Epithelial cell of esophagus (primary cell): Measurements from ENCODE around the gene OPRD1.
A peak's percentile ranks its signal among the peaks of the same experiment; 100 is the strongest.
"Not testable (repeated sequence)": the region's sequence is repeated elsewhere in the genome, so short reads cannot be mapped to it uniquely, and the experiment has no call there.

Source experiments
- DNase-seq: peaks from one replicate; pipeline ENCODE4 v3.0.0; 2010; ENCODE audit warnings: low read depth
- H3K4me3 ChIP-seq: 2 replicates; pipeline ENCODE4 v1.5.1; 2011; ENCODE audit warnings: mild to moderate bottlenecking, low read length, control low read depth
- CTCF ChIP-seq: IDR thresholded peaks from 2 replicates; pipeline ENCODE4 v1.5.1; 2011; ENCODE audit warnings: low read depth, mild to moderate bottlenecking, low read length, control low read depth, inconsistent platforms; ENCODE audit not compliant: insufficient read depth; ENCODE audit errors: missing control alignments

Gene OPRD1

DNA sequence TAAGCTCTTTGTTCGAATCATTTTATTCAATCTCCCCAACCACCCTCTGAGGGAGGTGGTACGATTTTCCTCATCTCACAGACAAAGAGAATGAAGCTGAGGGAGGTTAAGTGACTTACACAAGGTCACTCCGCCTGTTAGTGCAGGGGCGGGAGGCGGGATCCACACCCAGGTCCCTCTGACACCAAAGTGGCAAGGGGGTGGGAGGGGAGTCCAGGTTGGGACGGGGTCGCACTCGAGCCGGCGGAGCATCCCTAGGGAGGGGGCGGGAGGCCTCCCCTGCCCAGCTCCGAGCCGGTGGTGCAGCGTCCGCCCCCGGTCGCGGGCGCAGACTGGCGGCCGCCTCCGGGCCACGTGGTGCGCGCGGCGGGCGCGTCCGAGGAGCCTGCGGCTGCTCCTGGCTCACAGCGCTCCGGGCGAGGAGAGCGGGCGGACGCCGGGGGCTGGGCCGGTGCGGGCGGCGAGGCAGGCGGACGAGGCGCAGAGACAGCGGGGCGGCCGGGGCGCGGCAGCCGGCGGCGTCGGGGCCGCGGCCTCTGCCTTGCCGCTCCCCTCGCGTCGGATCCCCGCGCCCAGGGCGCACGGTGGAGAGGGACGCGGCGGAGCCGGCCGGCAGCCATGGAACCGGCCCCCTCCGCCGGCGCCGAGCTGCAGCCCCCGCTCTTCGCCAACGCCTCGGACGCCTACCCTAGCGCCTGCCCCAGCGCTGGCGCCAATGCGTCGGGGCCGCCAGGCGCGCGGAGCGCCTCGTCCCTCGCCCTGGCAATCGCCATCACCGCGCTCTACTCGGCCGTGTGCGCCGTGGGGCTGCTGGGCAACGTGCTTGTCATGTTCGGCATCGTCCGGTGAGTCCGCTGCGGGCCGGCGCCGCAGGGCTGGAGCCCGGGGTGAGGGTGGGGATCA is at the start of gene OPRD1:
Gene OPRD1, plus strand, starts transcription at position 405 of the 903 bp plus-strand sequence. Its CDS starts 214 bp downstream, at position 619.
- no peak for DNase-seq
- no peak within 1 kb of the TSS for H3K4me3 ChIP-seq
- no peak for TF ChIP-seq CTCF

DNA sequence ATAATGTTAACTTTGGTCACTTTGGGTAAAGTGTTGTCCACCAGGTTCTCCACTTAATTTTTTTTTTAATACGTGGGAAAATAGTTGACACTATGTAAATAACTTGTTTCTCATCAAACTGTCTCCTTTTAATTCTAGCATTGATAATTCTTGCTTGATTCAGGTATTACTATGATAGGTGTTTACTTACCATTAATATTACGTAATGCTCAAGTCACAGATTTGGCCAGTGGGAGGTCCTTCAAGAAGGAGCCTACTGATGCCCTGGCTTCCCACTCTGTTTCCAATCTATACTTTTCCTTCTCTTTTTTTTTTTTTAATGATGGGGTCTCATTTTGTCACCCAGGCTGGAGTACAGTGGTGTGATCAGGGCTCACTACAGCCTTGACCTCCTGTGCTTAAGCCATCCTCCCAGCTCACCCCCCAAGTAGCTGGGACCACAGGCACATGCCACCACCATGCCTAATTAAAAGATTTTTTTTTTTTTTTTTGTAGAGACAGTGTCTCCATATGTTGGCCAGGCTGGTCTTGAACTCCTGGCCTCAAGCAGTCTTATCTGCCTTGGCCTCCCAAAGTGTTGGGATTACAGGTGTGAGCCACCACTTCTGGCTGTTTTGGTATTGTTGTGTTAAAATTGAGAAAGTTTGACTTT is 45.3 kb upstream of the OPRD1 start:
- no peak overlapping the region for H3K4me3 ChIP-seq
- DNase-seq = no peak
- no peak for TF ChIP-seq CTCF

DNA sequence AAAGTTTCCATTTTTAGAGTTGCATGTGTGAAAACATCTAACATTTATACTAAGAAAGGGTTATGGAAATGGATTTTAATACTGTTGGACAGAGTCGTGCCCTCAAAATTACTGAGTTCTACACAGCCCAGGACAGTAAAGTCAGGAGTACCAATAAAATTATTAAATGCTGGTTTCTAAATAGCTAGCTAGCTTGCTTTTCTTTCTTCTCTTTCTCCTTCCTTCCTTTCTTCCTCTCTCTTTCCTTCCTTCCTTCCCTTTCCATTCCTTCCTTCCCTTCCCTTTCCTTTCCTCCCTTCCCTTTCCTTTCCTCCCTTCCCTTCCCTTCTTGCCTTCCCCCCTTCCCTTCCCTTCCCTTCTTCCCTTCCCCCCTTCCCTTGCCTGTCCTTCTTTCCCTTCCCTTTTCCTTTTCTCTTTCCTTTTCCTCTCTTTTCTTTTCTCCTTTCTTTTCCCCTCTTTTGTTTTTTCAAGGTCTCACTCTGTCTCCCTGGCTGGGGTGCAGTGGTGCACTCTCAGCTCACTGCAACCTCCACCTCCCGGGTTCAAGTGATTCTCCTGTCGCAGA is 41.3 kb upstream of the OPRD1 start:
- no peak for TF ChIP-seq CTCF
- no peak for DNase-seq
- H3K4me3 ChIP-seq = no peak overlapping the region

DNA sequence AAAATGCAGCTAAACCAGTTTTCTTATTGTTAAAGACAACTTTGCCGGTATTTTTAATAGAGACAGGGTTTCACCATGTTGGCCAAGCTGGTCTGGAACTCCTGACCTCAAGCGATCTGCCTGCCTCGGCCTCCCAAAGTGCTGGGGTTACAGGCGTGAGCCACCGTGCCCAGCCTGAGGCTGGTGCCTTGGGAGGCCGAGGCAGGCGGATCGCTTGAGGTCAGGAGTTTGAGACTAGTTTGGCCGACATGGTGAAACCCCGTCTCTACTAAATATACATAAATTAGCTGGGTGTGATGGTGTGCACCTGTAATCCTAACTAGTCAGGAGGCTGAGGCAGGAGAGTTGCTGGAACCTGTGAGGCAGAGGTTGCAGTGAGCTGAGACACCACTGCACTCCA is 40.0 kb upstream of the OPRD1 start:
- not testable (repeated sequence) for DNase-seq, H3K4me3 ChIP-seq

DNA sequence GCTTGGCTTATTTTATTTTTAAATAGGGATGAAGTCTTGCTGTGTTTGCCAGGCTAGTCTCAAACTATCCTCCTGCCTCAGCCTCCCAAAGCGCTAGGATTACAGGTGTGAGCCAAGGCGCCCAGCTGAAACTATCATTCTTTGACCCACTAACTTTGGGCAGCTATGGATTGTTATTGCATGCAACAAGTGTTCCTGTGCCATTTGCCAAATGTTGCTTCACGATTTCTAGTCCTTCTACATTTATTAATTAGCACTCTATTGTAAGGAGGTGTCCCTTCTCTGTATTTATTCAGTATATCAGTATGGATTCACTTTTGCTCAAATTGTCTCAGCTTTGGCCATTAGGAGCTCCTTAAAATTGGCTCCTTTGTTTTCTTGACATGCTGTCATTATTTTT is 38.9 kb upstream of the OPRD1 start:
- no peak for TF ChIP-seq CTCF
- H3K4me3 ChIP-seq = no peak overlapping the region
- DNase-seq = no peak

GRCh38 chr1:28775121-28775942 is 36.6 kb upstream of the OPRD1 start:
- DNase-seq = peak; percentile 65
- TF ChIP-seq CTCF = no peak

GRCh38 chr1:28776341-28776740 is 35.6 kb upstream of the OPRD1 start:
- no peak overlapping the region for H3K4me3 ChIP-seq
- no peak for TF ChIP-seq CTCF
- DNase-seq = no peak

More at GRCh38 chr1:28775121-28775942, 36.6 kb upstream of the OPRD1 start:
- peak overlapping the region; percentile 52 for H3K4me3 ChIP-seq
